Urothelium cell line (cell line): Measurements from ENCODE around the gene SPTA1.
"Not testable (repeated sequence)": the region's sequence is repeated elsewhere in the genome, so short reads cannot be mapped to it uniquely, and the experiment has no call there.

Experiments
- DNase-seq: peaks from one replicate; pipeline ENCODE4 v3.0.0; 2011; ENCODE audit warnings: low spot score, mixed read lengths
- FAIRE-seq: peaks from 2 replicates; lab custom pipeline; 2011; peaks lifted over from hg19 to GRCh38; lab: Jason Lieb, UNC

SPTA1 gene

GRCh38 chr1:158686111-158687009 is at the start of gene SPTA1:
SPTA1 (minus strand) TSS chr1:158686715; CDS start chr1:158686517, 198 bp downstream.
- no peak for FAIRE-seq
- DNase-seq, result no peak

DNA sequence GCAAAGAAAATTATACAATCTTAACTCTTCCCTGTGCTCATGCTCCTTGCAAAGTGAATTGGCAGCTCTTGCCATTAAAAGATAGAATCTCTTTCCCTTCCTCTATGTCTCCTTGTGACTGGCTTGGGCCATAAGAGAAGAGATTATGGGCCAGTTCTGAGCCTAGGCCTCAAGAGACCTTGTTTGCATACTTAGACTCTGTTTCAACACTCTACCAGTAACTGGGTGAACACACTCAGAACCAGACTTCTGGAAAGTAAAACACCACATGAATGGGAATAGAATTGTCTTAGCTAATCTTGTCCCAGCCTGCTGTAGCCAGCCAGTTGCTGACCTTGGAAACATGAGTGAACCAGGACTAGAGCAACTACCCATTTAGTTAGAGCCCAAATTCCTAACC is 49.3 kb upstream of the SPTA1 start:
- DNase-seq (no peak), FAIRE-seq (no peak)

GRCh38 chr1:158732524-158732923 is 46.0 kb upstream of the SPTA1 start:
- no peak for FAIRE-seq
- no peak for DNase-seq

GRCh38 chr1:158731707-158732106 is 45.2 kb upstream of the SPTA1 start:
- FAIRE-seq, result no peak
- DNase-seq, result no peak

GRCh38 chr1:158730453-158730852 is 43.9 kb upstream of the SPTA1 start:
- no peak for FAIRE-seq
- no peak for DNase-seq

GRCh38 chr1:158728510-158729225 is 42.2 kb upstream of the SPTA1 start:
- FAIRE-seq (no peak), DNase-seq (no peak)

GRCh38 chr1:158724442-158724841 is 37.9 kb upstream of the SPTA1 start:
- DNase-seq, result no peak
- no peak for FAIRE-seq

DNA sequence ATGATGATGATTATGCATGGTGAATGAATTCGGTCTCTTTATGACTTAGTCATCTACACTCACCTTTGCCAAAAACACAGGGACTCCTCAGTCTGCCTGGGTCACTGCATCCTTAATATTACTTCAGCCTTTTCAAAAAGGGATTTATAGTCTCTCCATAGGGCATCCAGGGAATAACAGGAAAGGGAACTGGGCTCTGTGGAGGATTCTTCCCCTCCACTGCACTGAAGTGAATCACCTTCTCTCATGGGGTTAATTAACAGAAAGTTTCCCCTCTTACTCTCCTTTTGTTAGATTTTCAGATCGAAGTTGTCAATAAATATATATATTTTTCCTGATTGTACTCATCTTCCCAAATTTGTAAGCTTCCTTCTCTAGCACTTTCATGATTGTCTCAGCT is 34.1 kb upstream of the SPTA1 start, which contains the start of gene OR6K3:
OR6K3 (minus strand) TSS at position 101 of the 400 bp plus-strand sequence. CDS start 2,605 bp downstream, outside the sequence.
- no peak for FAIRE-seq
- no peak for DNase-seq

DNA sequence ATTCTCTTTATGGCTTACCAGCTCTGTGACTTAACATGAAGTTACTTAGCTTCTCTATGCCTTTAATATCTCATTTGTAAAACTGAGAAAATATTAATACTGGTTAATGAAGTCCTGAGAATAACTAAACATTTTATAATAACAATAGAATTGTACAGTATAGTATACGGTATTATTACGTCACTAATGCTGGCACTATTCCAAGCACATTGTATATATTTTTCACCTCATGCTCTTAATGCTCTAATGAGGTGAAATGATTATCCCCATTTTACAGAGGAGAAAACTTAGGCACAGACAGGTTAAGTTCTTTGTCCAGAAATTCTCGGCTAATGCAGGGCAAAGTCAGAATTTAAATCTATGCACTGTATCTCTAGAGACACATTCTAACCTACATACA is 33.1 kb upstream of the SPTA1 start:
- FAIRE-seq, result no peak
- no peak for DNase-seq

GRCh38 chr1:158717344-158717743 is 30.8 kb upstream of the SPTA1 start:
- DNase-seq, result no peak
- no peak for FAIRE-seq

GRCh38 chr1:158716335-158716734 is 29.8 kb upstream of the SPTA1 start:
- FAIRE-seq (no peak), DNase-seq (no peak)

DNA sequence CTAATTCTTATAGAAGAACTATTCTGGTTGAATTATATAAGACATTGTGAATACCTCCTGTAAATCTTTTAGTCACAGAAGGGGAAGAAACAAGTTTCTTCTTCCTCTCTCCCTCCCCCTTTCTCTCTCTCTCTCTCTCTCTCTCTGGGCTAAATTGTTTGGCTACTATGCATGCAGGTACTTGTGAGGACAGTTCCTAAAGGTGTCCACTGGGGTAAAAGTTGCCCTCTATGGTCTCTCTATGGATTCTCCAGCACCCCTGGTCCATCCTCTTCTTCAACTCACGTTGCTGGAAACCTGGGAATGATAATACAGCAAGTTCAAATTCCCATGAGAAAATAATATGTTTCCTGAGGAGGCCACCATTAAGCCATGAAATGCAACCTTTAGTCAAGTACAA is 28.2 kb upstream of the SPTA1 start:
- no peak for FAIRE-seq
- no peak for DNase-seq

GRCh38 chr1:158711098-158711497 is 24.6 kb upstream of the SPTA1 start:
- DNase-seq (no peak), FAIRE-seq (no peak)

- FAIRE-seq, result no peak
- no peak for DNase-seq
Observed at GRCh38 chr1:158706096-158706495, 19.6 kb upstream of the SPTA1 start.

DNA sequence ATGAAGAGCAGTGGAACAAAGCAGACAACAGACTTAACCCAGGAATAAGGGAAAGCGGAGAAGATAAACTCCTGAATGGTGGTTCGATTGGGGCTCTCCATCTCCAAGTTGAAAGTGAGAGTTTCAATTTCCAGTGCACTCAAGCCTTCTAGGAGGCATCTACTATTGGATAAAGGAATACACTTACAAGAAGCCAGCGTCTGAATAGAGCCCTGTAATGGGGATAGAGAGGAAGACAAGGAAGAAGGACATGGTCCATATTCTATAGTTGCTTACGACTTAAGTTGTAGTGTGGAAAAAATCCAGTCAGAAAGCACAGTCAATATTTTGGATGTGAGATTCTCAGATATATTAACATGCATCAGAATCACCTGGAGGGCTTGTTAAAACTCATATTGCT is 14.0 kb upstream of the SPTA1 start, which contains the start of gene OR6K2:
OR6K2 (minus strand) TSS at position 101 of the 400 bp plus-strand sequence; CDS start at position 101, 0 bp downstream.
- DNase-seq, result no peak
- no peak for FAIRE-seq

GRCh38 chr1:158694596-158694995 is 8.1 kb upstream of the SPTA1 start:
- peak; percentile 32 for FAIRE-seq
- no peak for DNase-seq

DNA sequence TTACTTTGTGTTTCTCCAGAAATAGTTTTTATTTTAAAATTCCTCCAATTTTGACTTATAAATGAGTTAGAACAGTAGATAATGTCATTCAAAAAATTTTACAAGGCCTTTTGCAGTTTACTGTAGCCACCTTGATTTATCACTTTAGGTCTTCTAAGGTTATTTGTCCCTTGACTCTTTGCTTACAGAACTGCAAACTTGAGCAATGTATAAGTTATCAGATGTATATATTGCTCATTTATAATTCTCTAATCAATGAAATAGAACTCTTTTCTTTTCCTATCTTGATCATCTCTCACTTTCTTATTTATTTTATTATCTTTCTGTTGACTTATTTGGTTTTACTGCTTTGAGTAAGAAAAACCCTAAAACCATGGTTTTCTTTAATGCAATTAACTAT is 5.8 kb upstream of the SPTA1 start:
- DNase-seq, result no peak
- FAIRE-seq, result no peak

GRCh38 chr1:158691907-158692306 is 5.4 kb upstream of the SPTA1 start:
- FAIRE-seq, result no peak
- no peak for DNase-seq

GRCh38 chr1:158691149-158691548 is 4.6 kb upstream of the SPTA1 start:
- FAIRE-seq, DNase-seq: not testable (repeated sequence)

DNA sequence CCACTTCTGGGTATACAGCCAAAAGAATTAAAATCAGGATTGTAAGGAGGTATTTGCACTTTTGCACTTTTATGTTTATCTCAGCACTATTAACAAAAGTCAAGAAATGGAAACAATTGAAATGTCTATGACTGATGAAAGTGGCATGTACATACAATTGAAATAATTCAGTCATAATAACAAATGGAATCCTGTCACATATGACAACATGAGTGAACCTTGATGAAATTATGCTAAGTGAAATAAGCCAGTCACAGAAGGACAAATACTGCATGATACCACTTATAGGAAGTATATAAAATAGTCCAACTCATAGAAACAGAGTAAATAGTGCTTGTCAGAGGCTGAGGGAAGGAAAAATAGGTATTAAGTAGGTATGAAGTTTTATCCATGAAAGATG is 3.4 kb upstream of the SPTA1 start:
- DNase-seq (no peak), FAIRE-seq (no peak)

DNA sequence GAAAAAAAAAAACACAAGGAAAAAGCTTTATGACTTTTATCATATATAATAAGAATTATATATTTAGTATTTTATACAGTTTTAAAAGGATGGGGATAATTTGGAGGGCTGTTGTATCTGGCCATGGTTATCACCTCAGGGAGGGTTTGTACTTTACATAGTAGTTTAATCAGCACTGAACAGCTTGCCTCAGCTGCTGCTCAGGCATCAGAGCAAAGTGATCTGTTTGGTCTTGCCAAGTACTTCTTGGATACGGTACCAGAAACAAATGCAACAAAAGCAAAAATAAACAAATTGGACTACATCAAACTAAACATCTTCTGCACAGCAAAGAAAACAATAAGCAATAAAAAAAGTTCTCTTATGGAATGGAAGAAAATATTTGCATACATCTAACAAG is 2.6 kb upstream of the SPTA1 start:
- FAIRE-seq, result no peak
- no peak for DNase-seq

GRCh38 chr1:158688343-158688742 is 1.8 kb upstream of the SPTA1 start:
- DNase-seq, FAIRE-seq: not testable (repeated sequence)
